OCI-LY1 (cell line): Measurements from ENCODE around the gene MCF2L.

ENCODE experiments used
- CTCF ChIP-seq: fragments of 200-600 bp; sonication (generic), shearing (Covaris generic); IDR thresholded peaks from 2 replicates; pipeline ENCODE4 v1.5.1; 2017; ENCODE audit warnings: mild to moderate bottlenecking, antibody characterized with exemption, low read length, moderate library complexity, mixed read lengths
- EZH2 ChIP-seq: fragments of 200-600 bp; sonication (generic), shearing (Covaris generic); IDR thresholded peaks from 2 replicates; pipeline ENCODE4 v1.8.0; 2017; ENCODE audit warnings: borderline replicate concordance, mixed run types, mild to moderate bottlenecking, antibody characterized with exemption, low read length, moderate library complexity, mixed read lengths

DNA sequence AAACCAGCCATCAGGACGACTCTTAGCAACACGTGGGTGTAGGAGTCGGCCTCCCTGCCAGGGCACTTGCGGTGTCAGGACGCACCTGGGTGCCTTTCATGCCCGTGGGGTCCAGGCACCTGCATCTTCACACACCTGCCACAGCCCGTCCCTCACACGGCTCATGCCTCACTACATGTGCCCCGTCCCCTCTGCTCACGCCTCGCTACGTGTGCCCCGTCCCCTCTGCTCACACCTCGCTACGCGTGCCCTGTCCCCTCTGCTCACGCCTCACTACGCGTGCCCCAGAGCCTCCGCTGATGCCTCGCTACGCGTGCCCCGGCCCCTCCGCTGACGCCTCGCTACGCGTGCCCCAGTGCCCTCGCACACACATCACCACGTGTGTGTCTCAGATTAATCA lies 78.6 kb downstream of the MCF2L start:
- no peak for TF ChIP-seq CTCF
- TF ChIP-seq EZH2, result no peak
